Smooth muscle cell (in vitro differentiated cells): ENCODE measurements around the gene TMEM208. TPM values are rescaled to one million over a fixed set of nuclear protein-coding genes. Genes with fewer than 3 reads are reported as not detected.
A peak's percentile ranks its signal among the peaks of the same experiment; 100 is the strongest.

Source experiments
- DNase-seq: peaks from one replicate; lab custom pipeline; 2025; ENCODE audit not compliant: unreplicated experiment; lab: John Stamatoyannopoulos, UW
- H2AFZ ChIP-seq: fragments of 200-600 bp; sonication (generic); 2 replicates; pipeline ENCODE4 v1.6.0; 2016; ENCODE audit warnings: antibody characterized with exemption, low read depth, mild to moderate bottlenecking
- H3F3A ChIP-seq: fragments of 200-600 bp; sonication (generic); 2 replicates; pipeline ENCODE4 v1.6.0; 2017; ENCODE audit warnings: antibody characterized with exemption, low read depth
- H3K27ac ChIP-seq: fragments of 200-600 bp; sonication (generic); 2 replicates; pipeline ENCODE4 v1.5.1; 2016; ENCODE audit warnings: low read depth, mild to moderate bottlenecking
- H3K27me3 ChIP-seq: fragments of 200-600 bp; sonication (generic); 2 replicates; pipeline ENCODE4 v1.6.1; 2016; ENCODE audit warnings: low read depth, mild to moderate bottlenecking
- H3K36me3 ChIP-seq: fragments of 200-600 bp; sonication (generic); 2 replicates; pipeline ENCODE4 v1.5.1; 2016; ENCODE audit warnings: low read depth
- H3K4me1 ChIP-seq: fragments of 200-600 bp; sonication (generic); 2 replicates; pipeline ENCODE4 v1.5.1; 2016; ENCODE audit warnings: low read depth
- H3K4me2 ChIP-seq: fragments of 200-600 bp; sonication (generic); 2 replicates; pipeline ENCODE4 v1.6.0; 2016; ENCODE audit warnings: mild to moderate bottlenecking
- H3K4me3 ChIP-seq: fragments of 200-600 bp; sonication (generic); 2 replicates; pipeline ENCODE4 v1.5.1; 2016; ENCODE audit warnings: mild to moderate bottlenecking
- H3K79me2 ChIP-seq: fragments of 200-600 bp; sonication (generic); 2 replicates; pipeline ENCODE4 v1.6.0; 2016; ENCODE audit warnings: low read depth, mild to moderate bottlenecking
- H3K9ac ChIP-seq: fragments of 200-600 bp; sonication (generic); 2 replicates; pipeline ENCODE4 v1.6.0; 2016; ENCODE audit warnings: low read depth
- H3K9me3 ChIP-seq: fragments of 200-600 bp; sonication (generic); replicated peaks from 2 replicates; pipeline ENCODE4 v1.5.1; 2016; ENCODE audit warnings: low read depth
- H4K20me1 ChIP-seq: fragments of 200-600 bp; sonication (generic); 2 replicates; pipeline ENCODE4 v1.6.0; 2016; ENCODE audit warnings: low read depth
- CTCF ChIP-seq: fragments of 200-600 bp; sonication (generic); IDR thresholded peaks from 2 replicates; pipeline ENCODE4 v1.5.1; 2017; ENCODE audit warnings: borderline replicate concordance, mild to moderate bottlenecking, antibody characterized with exemption; ENCODE audit not compliant: insufficient read depth, poor library complexity, severe bottlenecking
- WGBS: methylation state at CpG from one replicate; pipeline ENCODE4 v1.1.7; 2016; ENCODE audit warnings: low lambda C conversion rate; 5-methylcytosine and 5-hydroxymethylcytosine counted together
- polyA plus RNA-seq: library from polyadenylated mRNA; unstranded; fragments of >200 nt; fragmentation: Nextera tagmentation; extraction: Ambion mirVana; gene quantifications from 2 replicates; pipeline ENCODE4 v1.2.1, GENCODE V29; 2016
- total RNA-seq: library from RNA; depleted of rRNA; stranded (reverse); fragments of >200 nt; gene quantifications from 2 replicates; pipeline ENCODE4 v1.2.3, GENCODE V29; 2014

Gene TMEM208
- total and polyA plus RNA-seq, 2 experiments from 2014 or later, result 45.4 to 171 TPM

- H3K79me2 ChIP-seq, result peaks cover 17% of the 10 kb centered on the region
- no peaks in the 10 kb centered on the region for H3K36me3 ChIP-seq
- H3K4me2 ChIP-seq, result no peak overlapping the region
Measured at GRCh38 chr16:67197704-67198103, 29.2 kb upstream of the TMEM208 start.

GRCh38 chr16:67198238-67198734, 28.6 kb upstream of the TMEM208 start:
- no peak overlapping the region for H3K4me2 ChIP-seq
- H3K4me3 ChIP-seq, result no peak overlapping the region
- H3K36me3 ChIP-seq, result no peaks in the 10 kb centered on the region
- no peak for DNase-seq
- WGBS, result 84% methylated on average over 10 of the region's 12 CpGs
- no peak overlapping the region for H2AFZ ChIP-seq
- TF ChIP-seq CTCF, result peak; percentile 40
- no peaks in the 10 kb centered on the region for H3K27me3 ChIP-seq
- H3K9me3 ChIP-seq, result no peaks in the 10 kb centered on the region
- H4K20me1 ChIP-seq, result peaks cover 38% of the 10 kb centered on the region
- peaks cover 7% of the 10 kb centered on the region for H3F3A ChIP-seq
- H3K9ac ChIP-seq, result no peak overlapping the region
- H3K4me1 ChIP-seq, result peaks cover 4% of the 10 kb centered on the region
- peaks cover 12% of the 10 kb centered on the region for H3K79me2 ChIP-seq
- no peak overlapping the region for H3K27ac ChIP-seq

More at GRCh38 chr16:67197704-67198103, 29.2 kb upstream of the TMEM208 start:
- DNase-seq, result no peak
- WGBS, result 89% methylated on average over 6 of the region's 6 CpGs
- peaks cover 10% of the 10 kb centered on the region for H3K4me1 ChIP-seq
- peaks cover 44% of the 10 kb centered on the region for H4K20me1 ChIP-seq
- no peak for TF ChIP-seq CTCF
- H3K27ac ChIP-seq, result no peak overlapping the region
- no peak overlapping the region for H3K4me3 ChIP-seq
- no peak overlapping the region for H3K9ac ChIP-seq
- no peak overlapping the region for H2AFZ ChIP-seq
- no peaks in the 10 kb centered on the region for H3K27me3 ChIP-seq
- peaks cover 7% of the 10 kb centered on the region for H3F3A ChIP-seq
- no peaks in the 10 kb centered on the region for H3K9me3 ChIP-seq

GRCh38 chr16:67199011-67199807, 27.7 kb upstream of the TMEM208 start, which contains the start of gene ELMO3:
TSS of gene ELMO3 (plus strand) at chr16:67199131. CDS start at chr16:67199327, 196 bp downstream.
- Histone ChIP-seq H3K4me1 (no peaks in the 10 kb centered on the region), H3F3A (peaks cover 7% of the 10 kb centered on the region), H2AFZ (no peak within 1 kb of the TSS), H3K79me2 (peaks cover 2% of the 10 kb centered on the region), H3K36me3 (no peaks in the 10 kb centered on the region), H3K27ac (no peak within 1 kb of the TSS), H3K4me3 (peak within 1 kb of the TSS; percentile 34), H4K20me1 (peaks cover 31% of the 10 kb centered on the region), H3K9ac (no peak within 1 kb of the TSS), H3K4me2 (peak within 1 kb of the TSS; percentile 73), H3K9me3 (no peaks in the 10 kb centered on the region), H3K27me3 (no peaks in the 10 kb centered on the region)
- DNase-seq, result no peak
- TF ChIP-seq CTCF, result peak; percentile 56
- WGBS, result 21% methylated on average over 26 of the region's 61 CpGs
